ENCODE measurements around the gene DLGAP1. TPM values are rescaled to one million over a fixed set of nuclear protein-coding genes. Genes with fewer than 3 reads are reported as not detected.
A peak's percentile ranks its signal among the peaks of the same experiment; 100 is the strongest.

The DLGAP1 gene
- total and polyA plus RNA-seq, 2 of the 13 experiments (the other 11 are each of a cell fraction or from before 2014, with no cell fraction given) = 0.01 TPM; not detected in 1

- TF ChIP-seq ATF3 (CRISPR knock-in tag; IDR thresholded peaks at IDR 0.05) (no peak), ZSCAN5A (CRISPR knock-in tag; IDR thresholded peaks at IDR 0.05; ENCODE audit: borderline replicate concordance) (0 out of 2 replicates have a peak, but pooled peaks have one; percentile 78), NAIF1 (CRISPR knock-in tag; IDR thresholded peaks at IDR 0.05; ENCODE audit: borderline replicate concordance) (peak; percentile 36; the same call in 1 of the 2 replicates), E2F2 (CRISPR knock-in tag; IDR thresholded peaks at IDR 0.05; ENCODE audit: borderline replicate concordance) (no peak; the same call in 1 of the 2 replicates), ZSCAN25 (CRISPR knock-in tag; IDR thresholded peaks at IDR 0.05) (peak; percentile 71; the same call in 1 of the 2 replicates), YY1 (IDR thresholded peaks at IDR 0.05; ENCODE audit: insufficient read depth, insufficient replicate concordance, low read depth, low read length) (peak; percentile 11), KMT2B (CRISPR knock-in tag; IDR thresholded peaks at IDR 0.05) (peak; percentile 67), FOXK1 (CRISPR knock-in tag; IDR thresholded peaks at IDR 0.05; ENCODE audit: borderline replicate concordance, low read depth) (peak; percentile 60; the same call in 1 of the 2 replicates), PHF21A (CRISPR knock-in tag; IDR thresholded peaks at IDR 0.05) (peak; percentile 95), USF2 (IDR thresholded peaks at IDR 0.05; ENCODE audit: low read depth, low read length) (no peak), USF2 (CRISPR knock-in tag; IDR thresholded peaks at IDR 0.05; ENCODE audit: borderline replicate concordance) (no peak), GFI1 (CRISPR knock-in tag; IDR thresholded peaks at IDR 0.05; ENCODE audit: borderline replicate concordance) (peak; percentile 65; the same call in 1 of the 2 replicates), GABPA (IDR thresholded peaks at IDR 0.05; ENCODE audit: low read depth, low read length) (no peak), GABPA (CRISPR knock-in tag; IDR thresholded peaks at IDR 0.05; ENCODE audit: low read depth) (peak; percentile 51), HNRNPLL (IDR thresholded peaks at IDR 0.05; ENCODE audit: low read depth, low read length, poor library complexity, severe bottlenecking) (peak; percentile 94), ATF7 (IDR thresholded peaks at IDR 0.05) (no peak), ATF7 (CRISPR knock-in tag; IDR thresholded peaks at IDR 0.05) (no peak), STAT6 (CRISPR knock-in tag; IDR thresholded peaks at IDR 0.05; ENCODE audit: borderline replicate concordance) (peak; percentile 37; the same call in 1 of the 2 replicates)
Observed at GRCh38 chr18:3447895-3448837, 1006.9 kb downstream of the DLGAP1 start (continued).

Data from HepG2 (cell line).